Transverse colon (tissue), 4 donors: ENCODE results near the gene TIGD1. TPM values are rescaled to one million over a fixed set of nuclear protein-coding genes. Genes with fewer than 3 reads are reported as not detected.
A peak's percentile ranks its signal among the peaks of the same experiment; 100 is the strongest.

Source experiments
- DNase-seq: peaks from one replicate; pipeline ENCODE4 v3.0.0-alpha.2; 2019
- H3K27ac ChIP-seq, 4 donors: fragments of 200-600 bp; sonication (generic); 2 replicates each; pipeline ENCODE4 v1.5.1; 2016 to 2018; ENCODE audit warnings: inconsistent platforms in 4 of 4
- H3K27me3 ChIP-seq: fragments of 200-600 bp; sonication (generic); 2 replicates; pipeline ENCODE4 v1.5.1; 2017; ENCODE audit warnings: inconsistent platforms
- H3K36me3 ChIP-seq, 4 donors: fragments of 200-600 bp; sonication (generic); 2 replicates each; pipeline ENCODE4 v1.5.1; 2017 to 2019; ENCODE audit warnings: inconsistent platforms in 4 of 4
- H3K4me1 ChIP-seq, 4 donors: fragments of 200-600 bp; sonication (generic); 2 replicates each; pipeline ENCODE4 v1.5.1; 2017 to 2020; ENCODE audit warnings: inconsistent platforms in 4 of 4
- H3K4me3 ChIP-seq, 4 donors: fragments of 200-600 bp; sonication (generic); 1 replicate in 1 of 4; 2 replicates in 3 of 4; pipeline versions ENCODE4 v1.5.1 to v1.6.1; 2017 to 2019; ENCODE audit warnings: inconsistent platforms in 4 of 4
- H3K9me3 ChIP-seq, 2 donors: fragments of 200-600 bp; sonication (generic); 2 replicates each; pipeline ENCODE4 v1.5.1; 2017 to 2019; ENCODE audit warnings: inconsistent platforms in 2 of 2
- CTCF ChIP-seq, 5 experiments: fragments of 200-600 bp in 3 of 5; fragments of 450-650 bp in 2 of 5; sonication (generic) in 3 of 5; IDR thresholded peaks; 1 replicate in 2 of 5; 2 replicates in 3 of 5; pipeline ENCODE4 v1.5.1; 2016 to 2017; ENCODE audit warnings: antibody characterized with exemption in 5 of 5, inconsistent platforms in 3 of 5, mild to moderate bottlenecking in 2 of 5, moderate library complexity in 1 of 5
- EP300 ChIP-seq: sonication (generic); formaldehyde crosslinking; IDR thresholded peaks from one replicate; pipeline ENCODE4 v1.6.1; 2017; ENCODE audit warnings: antibody characterized with exemption, low read depth
- POLR2A ChIP-seq: fragments of 450-650 bp; IDR thresholded peaks from one replicate; pipeline ENCODE4 v1.6.1; 2016; ENCODE audit warnings: antibody characterized with exemption, mild to moderate bottlenecking, moderate library complexity
- POLR2AphosphoS5 ChIP-seq, 3 donors: sonication (generic); formaldehyde crosslinking; IDR thresholded peaks; one replicate each; pipeline ENCODE4 v1.6.1; 2016; ENCODE audit warnings: antibody characterized with exemption in 3 of 3
- WGBS, 2 donors: methylation state at CpG; one replicate each; pipeline ENCODE4 v1.1.5; 2018; ENCODE audit warnings: low coverage in 1 of 2; 5-methylcytosine and 5-hydroxymethylcytosine counted together
- in situ Hi-C, 4 donors: fragments of 200-750 bp; cut with MboI; loops; one replicate each; pipeline versions ENCODE4 v1.15.0 to v1.15.1; 2017; ENCODE audit warnings: low sequenced_read_pairs in 3 of 4, low pct_ligation_motif_present in 1 of 4, low pct_unique_long_range_greater_than_20kb in 1 of 4
- intact Hi-C: fragments of 100-400 bp; cut with DNase I; formaldehyde crosslinking; loops from one replicate; pipeline ENCODE4 v1.15.1; 2023; ENCODE audit warnings: low total_unique reads
- total RNA-seq, 4 donors: library from RNA; depleted of rRNA; stranded (reverse); fragments of >200 nt; gene quantifications; one replicate each; pipeline ENCODE4 v1.1.0, GENCODE V29; 2016

Gene TIGD1
- total RNA-seq, 4 donors from 2014 or later, result 4.6 to 23.1 (median 11.9) TPM

- intact Hi-C loops (no loop called here), in situ Hi-C loops (no loop called here)
- peaks cover 0 to 7% (median 4%) of the 10 kb centered on the region in 4 donors for H3K36me3 ChIP-seq
- WGBS, 2 donors, result 48 to 59% methylated on average over 6 of the region's 6 CpGs
- peak overlapping the region in 2 of 4 donors; percentile 34 to 64 for H3K27ac ChIP-seq
- H3K27me3 ChIP-seq, result no peaks in the 10 kb centered on the region
- no peaks in the 10 kb centered on the region for H3K9me3 ChIP-seq
- H3K4me1 ChIP-seq, result peaks cover 0 to 18% (median 12%) of the 10 kb centered on the region in 4 donors
- H3K4me3 ChIP-seq, result no peak overlapping the region
- no peak for DNase-seq
- no peak for TF ChIP-seq POLR2A
- TF ChIP-seq CTCF (IDR thresholded peaks at IDR 0.05), result no peak
- TF ChIP-seq POLR2AphosphoS5 (IDR thresholded peaks at IDR 0.05), result no peak
- no peak for TF ChIP-seq EP300
Observed at GRCh38 chr2:232580648-232580981, 30.3 kb upstream of the TIGD1 start.

- 91 to 92% methylated on average over 1 to 2 of the region's 2 CpGs for WGBS, 2 donors
- intact Hi-C loops, result no loop called here
Observed at GRCh38 chr2:232578626-232579025, 28.3 kb upstream of the TIGD1 start.

GRCh38 chr2:232577841-232578240, 27.5 kb upstream of the TIGD1 start:
- no peaks in the 10 kb centered on the region for H3K9me3 ChIP-seq
- in situ Hi-C loops (no loop called here), intact Hi-C loops (no loop called here)
- no peaks in the 10 kb centered on the region for H3K27me3 ChIP-seq
- no peak for DNase-seq
- peaks cover 0 to 18% (median 4%) of the 10 kb centered on the region in 4 donors for H3K36me3 ChIP-seq
- no peak overlapping the region for H3K4me3 ChIP-seq
- H3K4me1 ChIP-seq, result peaks cover 0 to 20% (median 14%) of the 10 kb centered on the region in 4 donors
- WGBS, 2 donors, result 84 to 94% methylated on average over 2 of the region's 2 CpGs
- TF ChIP-seq POLR2A (no peak), POLR2AphosphoS5 (IDR thresholded peaks at IDR 0.05) (no peak), EP300 (no peak), CTCF (IDR thresholded peaks at IDR 0.05) (no peak)
- H3K27ac ChIP-seq, result no peak overlapping the region

More at GRCh38 chr2:232578626-232579025, 28.3 kb upstream of the TIGD1 start:
- TF ChIP-seq POLR2AphosphoS5 (IDR thresholded peaks at IDR 0.05), result no peak
- TF ChIP-seq EP300, result no peak
- no peak for TF ChIP-seq POLR2A
- TF ChIP-seq CTCF (IDR thresholded peaks at IDR 0.05), result no peak
- no peak overlapping the region for H3K4me3 ChIP-seq
- peaks cover 0 to 12% (median 6%) of the 10 kb centered on the region in 4 donors for H3K36me3 ChIP-seq
- H3K9me3 ChIP-seq, result no peaks in the 10 kb centered on the region
- H3K27ac ChIP-seq, result no peak overlapping the region
- in situ Hi-C loops, result no loop called here
- H3K27me3 ChIP-seq, result no peaks in the 10 kb centered on the region
- no peak for DNase-seq
- H3K4me1 ChIP-seq, result peaks cover 0 to 18% (median 12%) of the 10 kb centered on the region in 4 donors

GRCh38 chr2:232576995-232577394, 26.6 kb upstream of the TIGD1 start:
- 67 to 87% methylated on average over 2 of the region's 2 CpGs for WGBS, 2 donors
- no peak overlapping the region for H3K4me3 ChIP-seq
- H3K4me1 ChIP-seq, result peaks cover 0 to 28% (median 18%) of the 10 kb centered on the region in 4 donors
- H3K36me3 ChIP-seq, result peaks cover 0 to 14% (median 4%) of the 10 kb centered on the region in 4 donors
- no peak for TF ChIP-seq POLR2AphosphoS5 (IDR thresholded peaks at IDR 0.05)
- no peak for TF ChIP-seq EP300
- no peak for TF ChIP-seq POLR2A
- no peak for TF ChIP-seq CTCF (IDR thresholded peaks at IDR 0.05)
- no peak overlapping the region for H3K27ac ChIP-seq
- H3K9me3 ChIP-seq, result no peaks in the 10 kb centered on the region
- intact Hi-C loops, result no loop called here
- no peak for DNase-seq
- no peaks in the 10 kb centered on the region for H3K27me3 ChIP-seq
- in situ Hi-C loops, result no loop called here
